Stomach smooth muscle (tissue), 2 donors: ENCODE data around the gene GBP2.
A peak's percentile ranks its signal among the peaks of the same experiment; 100 is the strongest.
"Not testable (repeated sequence)": the region's sequence is repeated elsewhere in the genome, so short reads cannot be mapped to it uniquely, and the experiment has no call there.

Experiments used
- H3K27ac ChIP-seq: one replicate; pipeline ENCODE4 v1.7.0; 2013; ENCODE audit warnings: mild to moderate bottlenecking, low read length, inconsistent platforms
- H3K27me3 ChIP-seq, 2 donors: one replicate each; pipeline ENCODE4 v1.7.0; 2013; ENCODE audit warnings: low read length in 2 of 2; ENCODE audit not compliant: insufficient read depth in 2 of 2, control insufficient read depth in 1 of 2
- H3K36me3 ChIP-seq, 2 donors: one replicate each; pipeline ENCODE4 v1.7.0; 2013; ENCODE audit warnings: low read length in 2 of 2; ENCODE audit not compliant: control insufficient read depth in 2 of 2, insufficient read depth in 2 of 2
- H3K4me1 ChIP-seq: one replicate; pipeline ENCODE4 v1.7.0; 2013; ENCODE audit warnings: low read length; ENCODE audit not compliant: control insufficient read depth, insufficient read depth
- H3K4me3 ChIP-seq, 2 donors: one replicate each; pipeline ENCODE4 v1.7.0; 2013; ENCODE audit warnings: low read length in 2 of 2
- H3K9ac ChIP-seq, 2 donors: one replicate each; pipeline ENCODE4 v1.7.0; 2013; ENCODE audit warnings: low read length in 2 of 2, mild to moderate bottlenecking in 1 of 2
- H3K9me3 ChIP-seq, 2 donors: one replicate each; pipeline ENCODE4 v1.7.0; 2013; ENCODE audit warnings: low read length in 2 of 2; ENCODE audit not compliant: control insufficient read depth in 2 of 2
- donor health status: healthy.
- donor health status: Pancreatic carcinoma.

GBP2 gene

DNA sequence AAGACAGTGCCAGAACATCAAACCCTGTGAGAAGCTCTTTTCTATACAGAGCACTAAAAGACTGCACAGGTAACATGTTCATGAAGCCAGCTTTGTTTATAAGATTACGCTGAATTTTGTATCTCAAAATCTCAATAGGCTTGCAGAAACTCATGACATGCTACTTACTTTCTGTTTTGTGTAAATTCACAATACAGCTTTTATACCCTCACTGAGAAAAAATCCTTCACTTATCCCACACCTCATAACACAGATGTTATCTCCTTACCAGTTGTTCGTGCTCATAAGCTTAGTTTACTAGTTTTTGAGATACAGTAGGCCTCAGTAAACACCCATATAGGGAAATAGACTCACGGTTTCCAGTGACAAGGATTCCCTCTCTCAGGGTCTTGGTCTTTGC, 24.1 kb upstream of the GBP2 start:
- H3K36me3 ChIP-seq = no peaks in the 10 kb centered on the region
- no peaks in the 10 kb centered on the region for H3K4me1 ChIP-seq
- H3K9me3 ChIP-seq = no peaks in the 10 kb centered on the region
- no peaks in the 10 kb centered on the region for H3K27me3 ChIP-seq
- H3K27ac ChIP-seq = no peak overlapping the region
- H3K9ac ChIP-seq = no peak overlapping the region
- no peak overlapping the region for H3K4me3 ChIP-seq

DNA sequence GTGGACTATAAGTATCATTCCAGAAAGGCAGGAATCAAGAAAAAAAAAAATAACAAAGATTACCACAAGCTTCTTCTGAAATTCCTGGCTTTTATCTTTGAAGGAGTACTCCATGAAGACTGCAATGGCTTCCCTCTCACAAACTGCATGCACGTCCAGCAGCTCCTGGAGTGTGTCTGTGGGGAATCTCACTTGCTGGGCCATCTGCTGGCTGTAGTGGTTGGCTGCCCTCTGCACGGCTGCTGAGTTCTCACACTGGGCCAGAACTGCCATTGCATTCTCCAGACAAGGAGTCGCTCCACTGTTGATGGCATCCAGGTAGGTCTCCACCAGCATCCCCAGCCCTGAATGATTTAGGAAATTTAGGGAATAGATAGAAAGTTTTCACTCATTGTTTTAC, 23.3 kb upstream of the GBP2 start:
- H3K36me3 ChIP-seq = no peaks in the 10 kb centered on the region
- H3K9me3 ChIP-seq = no peaks in the 10 kb centered on the region
- H3K9ac ChIP-seq = no peak overlapping the region

DNA sequence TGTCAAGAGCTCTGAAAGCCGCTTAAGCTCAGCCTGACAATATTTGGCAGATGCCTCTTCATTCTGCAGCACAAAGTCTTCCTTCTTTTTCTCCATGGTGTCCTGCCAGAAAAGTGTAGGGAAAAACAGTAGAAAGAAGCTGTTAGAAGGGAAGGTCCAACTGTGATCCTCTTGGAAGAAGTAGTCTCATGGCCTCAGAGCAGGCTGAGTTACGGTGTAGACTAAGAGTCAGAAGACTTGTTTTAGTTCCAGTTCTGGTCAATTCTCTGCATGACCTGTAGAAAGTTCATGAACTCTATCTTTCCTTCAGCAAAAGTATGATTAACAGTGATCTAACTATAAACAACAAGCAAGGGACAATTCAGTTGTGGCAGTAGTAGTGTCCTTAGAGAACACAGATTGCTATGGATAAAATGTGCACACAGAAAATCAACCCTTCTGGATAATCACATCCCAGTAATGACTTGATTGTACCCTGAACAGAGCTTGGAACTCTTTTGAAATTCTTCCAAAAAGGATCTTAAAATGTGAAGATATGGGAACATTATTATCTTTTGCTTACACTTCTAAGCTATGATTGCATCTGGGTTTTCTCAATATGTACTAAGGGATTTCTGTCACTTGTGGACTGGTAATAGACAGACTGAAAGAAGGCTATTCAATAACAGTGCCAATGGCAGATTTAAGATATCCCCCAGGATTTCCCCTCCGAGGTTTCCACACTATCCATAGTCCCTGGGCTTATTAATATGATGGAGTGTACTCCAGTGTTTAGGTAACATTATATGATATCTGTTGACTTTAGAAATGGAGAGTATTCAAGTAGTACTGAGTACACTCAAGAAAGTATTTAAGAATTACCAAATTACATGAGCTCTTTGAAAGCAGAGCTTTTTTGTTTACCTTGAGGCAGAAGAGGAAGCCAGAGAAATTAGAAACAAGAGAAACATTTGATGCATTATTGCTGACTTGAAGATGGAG, 22.1 kb upstream of the GBP2 start:
- Histone ChIP-seq H3K27ac (no peak overlapping the region), H3K36me3 (no peaks in the 10 kb centered on the region), H3K9ac (no peak overlapping the region)

More for the DNA sequence above, 23.3 kb upstream of the GBP2 start:
- Histone ChIP-seq H3K27ac (no peak overlapping the region), H3K4me1 (no peaks in the 10 kb centered on the region), H3K4me3 (no peak overlapping the region), H3K27me3 (no peaks in the 10 kb centered on the region)

DNA sequence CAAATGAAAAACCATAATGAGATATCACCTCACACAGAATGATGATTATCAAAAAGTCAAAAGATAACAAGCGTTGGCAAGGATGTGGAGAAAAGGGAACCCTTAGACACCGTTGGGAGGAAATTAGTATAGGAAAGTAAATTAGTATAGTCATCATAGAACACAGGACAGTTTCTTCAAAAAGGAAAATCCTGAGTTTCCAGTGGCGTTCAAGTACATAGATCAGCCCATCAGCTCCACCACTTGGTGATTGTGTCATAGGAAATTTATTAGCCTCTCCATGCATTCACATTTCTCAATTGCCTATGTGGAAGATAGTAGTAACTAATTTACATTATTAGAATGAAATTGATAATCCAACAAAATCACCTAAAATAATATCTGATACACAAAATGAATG, 20.8 kb upstream of the GBP2 start:
- no peak overlapping the region for H3K27ac ChIP-seq
- H3K4me3 ChIP-seq = no peak overlapping the region
- H3K36me3 ChIP-seq = no peaks in the 10 kb centered on the region
- no peaks in the 10 kb centered on the region for H3K4me1 ChIP-seq
- no peak overlapping the region for H3K9ac ChIP-seq
- no peaks in the 10 kb centered on the region for H3K27me3 ChIP-seq
- H3K9me3 ChIP-seq = no peaks in the 10 kb centered on the region

More for the DNA sequence above, 22.1 kb upstream of the GBP2 start:
- Histone ChIP-seq H3K4me3 (no peak overlapping the region), H3K9me3 (no peaks in the 10 kb centered on the region), H3K27me3 (no peaks in the 10 kb centered on the region), H3K4me1 (no peaks in the 10 kb centered on the region)

DNA sequence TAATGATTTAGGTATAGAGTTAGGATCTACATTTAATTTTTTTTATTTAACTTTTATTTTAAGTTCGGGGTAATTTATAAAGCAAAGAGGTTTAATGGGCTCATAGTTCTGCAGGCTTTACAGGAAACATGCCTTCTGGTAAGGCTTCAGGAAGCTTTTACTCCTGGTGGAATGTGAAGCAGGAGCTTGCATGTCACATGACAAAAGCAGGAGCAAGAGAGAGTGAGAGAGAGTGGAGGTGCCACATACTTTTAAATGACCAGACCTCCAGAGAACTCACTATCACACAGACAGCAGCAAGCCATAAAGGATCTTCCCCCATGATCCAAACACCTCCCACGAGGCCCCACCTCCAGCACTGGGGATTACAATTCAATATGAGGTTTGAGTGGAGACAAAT, 17.6 kb upstream of the GBP2 start:
- H3K4me3 ChIP-seq = no peak overlapping the region
- H3K27me3 ChIP-seq = no peaks in the 10 kb centered on the region
- no peak overlapping the region for H3K9ac ChIP-seq
- H3K27ac ChIP-seq = no peak overlapping the region
- H3K9me3 ChIP-seq = no peaks in the 10 kb centered on the region
- no peaks in the 10 kb centered on the region for H3K4me1 ChIP-seq
- no peaks in the 10 kb centered on the region for H3K36me3 ChIP-seq

DNA sequence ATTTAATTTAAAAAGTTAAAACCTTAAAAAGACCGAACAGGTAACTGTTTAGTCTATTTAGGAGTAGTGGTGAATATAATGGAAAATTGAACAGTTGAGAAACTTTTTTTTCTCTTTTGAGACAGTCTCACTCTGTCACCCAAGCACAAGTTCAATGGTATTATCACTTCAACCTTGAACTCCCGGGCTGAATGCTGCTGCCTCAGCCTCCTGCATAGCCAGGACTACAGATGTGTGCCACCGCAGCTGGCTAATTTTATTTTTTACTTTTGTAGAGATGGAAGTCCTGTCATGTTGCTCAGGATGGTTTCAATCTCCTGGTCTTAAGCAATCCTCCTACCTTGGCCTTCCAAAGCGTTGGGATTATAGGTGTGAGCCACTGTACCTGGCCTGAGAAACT, 16.2 kb upstream of the GBP2 start:
- no peaks in the 10 kb centered on the region for H3K9me3 ChIP-seq
- no peaks in the 10 kb centered on the region for H3K27me3 ChIP-seq
- H3K27ac ChIP-seq = no peak overlapping the region
- no peaks in the 10 kb centered on the region for H3K36me3 ChIP-seq
- H3K4me1 ChIP-seq = no peaks in the 10 kb centered on the region
- H3K9ac ChIP-seq = no peak overlapping the region
- no peak overlapping the region for H3K4me3 ChIP-seq

DNA sequence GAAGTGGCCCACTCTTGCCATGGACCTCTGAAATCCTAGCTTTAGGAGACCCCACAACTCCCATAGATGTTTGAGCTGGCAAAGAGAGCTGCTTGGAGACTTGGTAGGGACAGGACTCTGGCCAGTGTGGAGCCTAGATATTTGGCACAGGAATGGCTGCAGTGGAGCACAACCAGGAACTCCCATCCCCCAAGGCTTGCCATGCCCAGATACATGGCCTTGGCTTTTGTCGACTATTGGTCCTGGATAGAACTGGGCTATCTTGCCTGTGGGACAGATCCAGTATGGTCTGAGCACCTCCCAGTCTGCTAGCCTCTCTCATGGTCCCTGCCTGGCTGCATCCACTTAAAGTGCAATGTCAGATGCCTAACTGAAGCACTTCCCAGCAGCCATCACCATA, 7.8 kb upstream of the GBP2 start:
- peaks cover 4% of the 10 kb centered on the region for H3K4me1 ChIP-seq
- H3K9ac ChIP-seq = no peak overlapping the region
- no peak overlapping the region for H3K27ac ChIP-seq
- no peak overlapping the region for H3K4me3 ChIP-seq
- H3K36me3 ChIP-seq = no peaks in the 10 kb centered on the region
- no peaks in the 10 kb centered on the region for H3K9me3 ChIP-seq
- no peaks in the 10 kb centered on the region for H3K27me3 ChIP-seq

DNA sequence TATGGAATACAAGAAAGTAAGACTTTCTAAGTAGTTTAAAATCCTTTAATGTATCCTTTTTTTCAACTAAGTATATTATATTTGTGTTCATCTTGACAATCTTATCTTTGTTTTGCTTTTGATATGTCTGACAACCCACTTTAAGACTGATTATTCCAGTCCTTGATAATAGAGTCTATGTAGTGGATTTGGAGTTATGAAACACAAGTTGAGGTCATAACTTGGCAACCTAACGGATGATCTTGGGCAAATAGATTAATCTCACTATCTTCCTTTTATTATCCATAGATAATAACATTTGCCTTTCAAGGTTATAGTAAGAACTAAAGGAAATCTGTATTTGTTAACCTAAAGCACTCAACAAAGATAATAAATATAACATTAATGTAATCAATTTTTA, 4.8 kb upstream of the GBP2 start:
- H3K9me3 ChIP-seq = no peaks in the 10 kb centered on the region
- H3K4me3 ChIP-seq = peak overlapping the region in 1 of 2 donors; percentile 40
- H3K27me3 ChIP-seq = no peaks in the 10 kb centered on the region
- no peak overlapping the region for H3K9ac ChIP-seq
- H3K4me1 ChIP-seq = peaks cover 4% of the 10 kb centered on the region
- H3K36me3 ChIP-seq = no peaks in the 10 kb centered on the region
- H3K27ac ChIP-seq = no peak overlapping the region

DNA sequence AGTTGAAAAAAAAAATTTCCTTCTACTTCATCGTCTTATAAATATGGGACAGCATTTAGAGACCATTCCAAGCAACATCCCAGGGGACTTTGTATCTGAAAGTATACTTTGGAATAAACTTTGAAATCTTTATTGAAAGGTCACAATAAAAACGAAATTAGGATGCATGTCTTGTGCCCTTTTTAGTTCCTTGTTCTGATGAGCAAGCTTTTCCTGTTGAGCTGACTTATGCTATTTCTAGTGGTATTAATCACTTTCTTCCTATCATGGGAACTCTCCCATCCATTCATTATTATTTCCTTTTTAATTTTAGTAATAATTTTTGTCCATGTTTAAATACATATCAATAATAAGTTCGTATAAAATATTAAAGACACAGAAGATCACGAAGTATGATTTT, 4.0 kb upstream of the GBP2 start:
- Histone ChIP-seq H3K9ac (peak overlapping the region in 1 of 2 donors; percentile 2), H3K4me1 (peaks cover 4% of the 10 kb centered on the region), H3K4me3 (peak overlapping the region; percentile 30 to 58), H3K36me3 (no peaks in the 10 kb centered on the region), H3K27ac (peak overlapping the region; percentile 58), H3K9me3 (no peaks in the 10 kb centered on the region), H3K27me3 (no peaks in the 10 kb centered on the region)

DNA sequence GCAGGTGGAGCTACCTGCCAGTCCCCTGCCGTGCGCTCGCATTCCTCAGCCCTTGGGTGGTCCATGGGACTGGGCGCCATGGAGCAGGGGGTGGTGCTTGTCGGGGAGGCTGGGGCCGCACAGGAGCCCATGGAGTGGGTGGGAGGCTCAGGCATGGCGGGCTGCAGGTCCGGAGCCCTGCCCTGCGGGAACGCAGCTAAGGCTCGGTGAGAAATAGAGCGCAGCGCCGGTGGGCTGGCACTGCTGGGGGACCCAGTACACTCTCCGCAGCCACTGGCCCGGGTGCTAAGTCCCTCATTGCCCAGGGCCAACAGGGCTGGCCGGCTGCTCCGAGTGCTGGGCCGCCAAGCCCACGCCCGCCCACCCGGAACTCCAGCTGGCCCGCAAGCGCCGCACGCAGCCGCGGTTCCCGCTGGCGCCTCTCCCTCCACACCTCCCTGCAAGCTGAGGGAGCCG, 2.1 kb upstream of the GBP2 start:
- not testable (repeated sequence) for H3K4me1 ChIP-seq, H3K36me3 ChIP-seq, H3K27me3 ChIP-seq, H3K9me3 ChIP-seq, H3K4me3 ChIP-seq, H3K9ac ChIP-seq
- peak overlapping the region; percentile 58 for H3K27ac ChIP-seq
